HG03558 (cell line): ENCODE data around the gene SIX4.
"Not testable (repeated sequence)": the region's sequence is repeated elsewhere in the genome, so short reads cannot be mapped to it uniquely, and the experiment has no call there.

Source experiments
- ATAC-seq: cut with Tn5 transposase; IDR thresholded peaks from one replicate; pipeline ENCODE4 v1.9.1; 2021; ENCODE audit warnings: moderate number of reproducible peaks; ENCODE audit not compliant: unreplicated experiment; ENCODE audit errors: extremely low read depth

SIX4 gene

DNA sequence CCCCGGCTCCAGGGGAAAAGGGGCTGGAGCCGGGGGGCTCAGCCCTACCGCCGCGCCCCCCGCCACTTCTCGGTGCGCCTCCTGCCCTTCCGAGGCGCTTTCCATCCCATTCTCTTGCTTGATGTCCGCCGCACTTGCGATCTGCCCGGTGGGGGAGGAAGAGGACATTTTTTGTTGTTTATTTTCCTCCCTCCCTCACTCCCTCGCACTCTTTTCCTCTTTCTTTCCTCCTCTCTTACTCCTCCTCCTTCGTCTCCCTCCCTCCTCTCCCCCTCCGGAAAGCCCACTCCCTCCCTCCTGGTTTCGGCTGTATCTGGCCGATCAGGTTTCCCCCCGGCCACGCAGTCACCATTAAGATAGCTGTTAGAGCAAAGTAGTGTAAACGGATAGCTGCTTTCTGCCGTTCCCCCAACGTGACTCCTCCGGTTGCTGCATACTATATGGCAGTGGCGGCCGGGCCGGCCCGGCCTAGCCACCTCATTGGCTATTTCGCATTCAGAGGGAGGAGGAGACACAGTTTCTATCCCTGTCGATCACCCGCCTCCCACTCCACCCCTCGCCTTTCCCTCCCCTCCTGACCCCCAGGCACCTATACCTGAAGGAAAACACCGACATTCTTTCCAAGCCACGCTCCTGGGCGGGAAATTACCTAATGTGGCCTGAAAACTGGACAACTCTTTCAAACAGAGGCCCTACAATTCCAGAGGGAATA is at the start of gene SIX4:
Gene SIX4, minus strand, starts transcription at position 445 of the 712 bp plus-strand sequence. Its CDS starts 277 bp downstream, at position 168.
- ATAC-seq = no peak

DNA sequence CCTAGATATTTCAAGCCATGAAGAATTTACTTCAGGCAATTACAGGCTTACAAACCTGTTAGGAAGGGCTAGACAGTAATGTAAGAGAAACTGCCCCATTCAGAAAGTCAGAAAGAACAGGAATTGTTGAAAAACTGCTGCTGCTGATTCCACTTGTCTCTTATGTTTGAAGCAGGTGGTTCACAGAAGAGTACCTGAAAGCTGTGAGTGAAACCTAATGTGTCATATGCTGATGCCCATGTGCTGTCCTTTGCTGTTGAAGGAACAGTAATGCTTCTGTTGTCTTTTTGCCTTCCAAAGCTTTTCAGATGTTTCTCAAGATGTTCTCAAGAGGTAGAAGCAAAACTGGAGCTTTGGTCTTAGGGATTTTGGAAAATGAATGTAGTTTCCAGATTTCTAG is 49.4 kb upstream of the SIX4 start:
- ATAC-seq = peak; percentile 61

DNA sequence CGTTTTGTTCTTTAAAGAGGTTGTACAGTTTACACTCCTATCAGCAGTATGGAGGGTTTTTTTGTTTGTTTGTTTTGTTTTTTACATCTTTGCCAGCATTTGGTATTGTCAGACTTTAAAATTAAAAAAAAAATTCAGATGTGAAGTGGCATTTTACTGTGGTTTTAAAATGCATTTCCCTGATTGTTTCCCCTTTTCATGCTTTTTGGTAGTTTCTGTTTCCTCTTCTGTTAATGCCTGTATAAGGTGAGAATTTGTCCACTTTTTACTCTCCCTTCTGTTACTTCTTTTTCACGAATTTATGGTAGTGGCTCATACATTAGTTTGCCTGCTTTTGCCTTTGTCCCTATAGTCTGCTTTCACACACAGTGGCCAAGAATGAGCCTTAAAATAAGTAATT is 47.0 kb upstream of the SIX4 start:
- ATAC-seq = no peak

DNA sequence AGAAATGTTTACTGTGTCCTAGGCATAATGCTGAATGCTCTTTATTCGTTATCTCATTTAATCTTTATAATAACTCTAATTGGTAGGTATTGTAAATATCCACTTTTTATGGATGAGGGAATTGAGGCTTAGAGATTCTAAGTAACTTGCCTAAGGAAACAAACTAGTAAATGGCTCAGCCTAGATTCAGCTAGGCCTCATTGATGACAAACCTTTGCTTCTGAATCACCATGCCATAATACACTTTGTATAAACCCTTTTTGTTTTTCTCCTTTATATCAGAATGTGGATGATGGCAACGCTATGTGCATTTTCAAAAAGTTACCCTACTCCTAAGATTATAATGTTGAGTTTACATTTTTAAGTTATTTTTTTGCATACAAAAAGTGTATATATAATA is 44.5 kb upstream of the SIX4 start:
- no peak for ATAC-seq

DNA sequence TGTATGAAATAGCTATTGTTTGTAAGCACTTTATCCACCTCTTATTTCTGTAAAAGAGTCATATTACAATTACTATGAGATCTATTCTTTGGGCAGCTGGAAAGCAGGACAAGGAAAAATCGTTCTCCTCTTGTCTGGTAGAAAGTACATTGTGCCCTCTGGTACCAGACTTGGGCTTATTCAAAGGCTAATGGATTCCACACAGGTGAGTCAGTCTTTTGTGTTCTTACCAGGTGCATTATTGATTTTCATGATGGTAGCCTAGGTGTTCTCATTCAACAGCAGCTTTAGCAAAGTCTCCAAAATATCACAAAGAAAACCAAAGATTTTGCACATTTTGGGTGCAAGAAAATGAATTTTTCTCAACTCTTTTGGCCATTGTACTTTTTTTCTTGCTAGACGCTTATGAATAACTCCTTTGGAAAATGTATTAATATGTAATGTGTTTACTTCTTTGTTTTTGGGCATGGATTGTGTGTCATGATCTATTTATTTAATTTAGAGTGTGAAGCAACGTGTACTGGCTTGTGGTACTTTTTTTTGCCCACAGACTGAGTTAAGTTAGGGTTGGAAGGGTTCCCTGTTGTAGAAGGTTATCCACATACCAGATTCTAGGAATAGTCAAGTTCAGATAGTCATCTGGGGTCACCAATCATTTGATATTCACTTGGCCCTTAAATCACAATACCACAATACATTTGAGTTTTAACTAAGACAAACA is 36.7 kb upstream of the SIX4 start:
- no peak for ATAC-seq

DNA sequence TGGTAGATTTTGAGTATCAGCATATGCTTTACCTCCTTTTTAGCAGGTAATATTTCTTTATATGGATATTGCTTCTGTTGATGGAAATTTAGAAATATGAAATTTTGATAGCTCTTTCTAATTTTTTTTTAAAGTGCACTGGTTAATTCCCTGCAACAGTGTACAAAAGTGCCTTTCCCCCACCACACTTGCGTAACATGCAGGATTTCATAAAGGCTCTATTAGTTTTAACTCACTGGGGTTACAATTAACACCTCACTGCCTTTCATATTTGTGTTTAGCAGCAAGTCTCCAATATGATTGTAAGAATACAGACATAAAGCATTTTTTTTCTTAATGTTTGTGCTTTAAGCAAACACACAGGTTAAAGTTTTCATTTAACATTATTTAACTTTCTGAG is 36.1 kb upstream of the SIX4 start:
- ATAC-seq = no peak

DNA sequence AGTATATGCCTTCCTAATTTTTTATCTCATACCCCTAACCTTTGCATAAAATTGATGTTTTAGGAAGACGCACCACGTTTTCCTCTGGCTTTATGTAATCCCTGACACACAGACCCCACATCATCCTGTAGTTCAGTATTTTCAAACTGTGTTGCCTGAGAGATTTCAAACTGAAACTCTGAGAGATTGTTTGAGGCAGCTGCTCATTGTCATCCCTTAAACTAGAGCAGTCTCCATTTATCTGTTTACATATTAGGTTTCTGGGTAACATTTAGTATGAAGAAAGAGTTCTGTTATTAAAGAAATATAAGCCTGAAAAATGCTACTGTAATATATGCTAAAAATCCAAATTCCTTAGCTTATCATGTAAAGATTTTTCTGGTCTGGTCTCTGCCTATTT is 34.7 kb upstream of the SIX4 start:
- no peak for ATAC-seq

DNA sequence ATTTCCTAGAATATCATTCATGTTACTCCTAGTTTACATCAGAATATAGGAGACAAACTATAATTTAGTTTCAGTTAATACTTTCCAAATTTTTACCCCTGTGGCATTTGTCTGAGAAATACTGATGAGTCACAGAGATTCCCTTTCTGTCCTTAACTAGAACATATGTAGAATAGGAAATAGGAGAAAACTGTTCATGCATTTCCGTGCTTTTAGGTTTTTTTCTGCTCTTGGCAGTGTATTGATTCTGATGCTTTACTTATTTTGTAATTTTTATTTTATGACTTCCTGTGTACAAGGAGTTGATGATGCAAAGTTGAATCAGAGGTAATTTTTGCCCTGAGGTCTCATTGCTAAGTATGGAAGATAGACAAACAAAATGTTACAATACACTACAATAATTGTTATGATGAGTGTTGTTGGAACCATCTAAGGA is 33.4 kb upstream of the SIX4 start:
- no peak for ATAC-seq

DNA sequence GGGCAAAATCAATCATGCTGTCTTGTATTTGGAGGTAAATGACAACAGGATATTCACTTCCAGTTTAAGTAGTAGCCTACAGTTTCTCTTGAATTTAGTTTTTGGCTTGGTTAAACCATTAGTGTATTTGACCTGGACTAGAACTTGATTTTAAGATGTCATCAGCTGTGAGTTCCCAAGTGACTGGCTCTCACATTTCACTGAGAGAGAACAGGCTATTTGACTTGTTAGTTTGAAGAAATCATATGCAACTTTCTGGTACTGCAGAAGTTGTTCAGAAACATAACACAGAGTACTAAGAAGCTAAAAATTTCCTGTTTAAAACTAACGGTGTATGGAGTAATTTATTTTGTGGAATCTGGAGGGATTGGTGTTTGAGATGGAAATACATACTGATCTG is 32.7 kb upstream of the SIX4 start:
- no peak for ATAC-seq

DNA sequence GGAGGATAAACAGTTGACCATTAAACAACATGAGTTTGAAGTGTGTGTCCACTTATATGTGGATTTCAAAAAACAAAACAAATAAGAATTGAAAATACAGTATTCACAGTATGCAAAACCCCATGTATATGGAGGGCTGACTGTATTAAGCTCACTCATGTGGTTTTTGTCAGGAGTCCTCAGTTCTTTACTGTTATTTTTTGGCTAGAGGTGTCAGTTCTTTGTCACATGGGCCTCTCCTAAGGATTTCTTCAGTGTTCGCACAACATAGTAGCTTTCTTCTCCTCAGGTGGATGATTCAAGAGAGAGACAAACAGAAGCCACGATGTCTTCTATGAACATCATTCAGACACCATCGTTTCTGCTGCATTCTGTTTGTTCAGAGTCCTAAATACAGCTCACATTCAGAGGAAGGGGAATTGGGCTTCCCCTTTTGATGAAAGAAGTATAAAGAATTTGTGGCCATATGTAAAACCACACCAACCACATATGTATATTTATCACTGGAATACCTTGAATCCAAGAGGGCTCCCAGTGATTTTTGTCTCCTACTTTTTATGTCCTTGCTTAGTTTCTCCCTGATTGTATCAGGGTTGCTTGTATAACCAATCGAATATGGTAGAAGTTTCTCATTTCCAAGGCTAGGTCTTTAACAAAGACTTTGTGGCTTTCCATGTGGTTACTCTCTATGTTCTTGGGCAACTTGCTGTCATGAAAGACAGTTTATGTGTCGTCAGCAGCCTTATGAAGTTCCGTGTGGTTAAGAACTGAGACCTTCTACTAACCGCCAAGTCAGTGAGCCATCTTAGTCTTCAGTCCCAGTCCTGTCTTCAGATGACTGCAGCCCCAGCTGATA is 29.3 kb upstream of the SIX4 start:
- ATAC-seq = peak; percentile 94

DNA sequence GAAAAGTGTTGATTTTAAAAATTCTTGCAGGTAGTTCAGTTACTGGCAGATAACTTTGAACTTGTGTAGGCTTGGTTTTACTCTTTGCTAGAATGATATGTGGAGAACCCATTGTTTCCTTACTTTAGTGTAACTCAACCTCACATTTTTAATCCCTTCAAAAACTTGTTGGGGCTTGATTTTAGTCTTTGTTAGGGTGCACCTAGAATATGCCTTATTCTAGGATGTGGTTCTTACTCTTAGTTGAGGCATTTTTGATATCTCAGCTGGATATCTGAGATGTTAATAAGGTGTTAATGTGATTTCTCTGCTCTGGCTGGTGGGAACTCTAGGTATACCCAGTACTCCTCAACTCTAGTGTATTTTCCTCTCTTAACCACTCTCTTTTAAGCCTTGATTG is 20.4 kb upstream of the SIX4 start:
- no peak for ATAC-seq

DNA sequence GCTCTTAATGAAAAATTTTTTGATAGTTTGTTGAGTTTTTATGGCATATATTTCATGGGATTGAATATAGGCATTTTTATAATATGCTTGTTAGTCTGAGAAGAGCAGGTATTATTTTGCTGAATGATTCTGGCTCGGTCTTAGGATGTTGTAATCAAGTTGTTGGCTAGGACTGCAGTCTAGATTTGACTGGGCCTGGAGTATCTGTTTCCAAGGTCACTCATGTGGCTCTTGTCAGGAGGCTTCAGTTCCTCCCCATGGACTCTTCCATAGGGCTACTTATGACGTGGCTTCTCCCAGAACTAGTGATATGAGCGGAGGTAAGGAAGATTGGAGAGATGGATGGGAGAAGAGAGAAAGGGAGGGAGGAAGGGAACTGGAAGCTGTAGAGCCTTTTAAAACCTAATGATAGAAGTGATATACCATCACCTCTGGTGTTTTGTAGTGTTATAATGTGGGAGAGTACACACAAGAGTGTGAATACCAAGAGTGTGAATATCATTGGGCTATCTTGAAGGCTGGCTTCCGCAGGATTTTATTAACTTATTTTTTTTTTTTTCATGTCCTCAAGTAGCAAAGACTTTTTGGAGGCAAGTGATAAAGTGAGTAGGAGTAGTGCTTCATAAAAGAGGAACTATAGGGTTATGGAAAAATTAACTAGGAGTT is 14.8 kb upstream of the SIX4 start:
- no peak for ATAC-seq

DNA sequence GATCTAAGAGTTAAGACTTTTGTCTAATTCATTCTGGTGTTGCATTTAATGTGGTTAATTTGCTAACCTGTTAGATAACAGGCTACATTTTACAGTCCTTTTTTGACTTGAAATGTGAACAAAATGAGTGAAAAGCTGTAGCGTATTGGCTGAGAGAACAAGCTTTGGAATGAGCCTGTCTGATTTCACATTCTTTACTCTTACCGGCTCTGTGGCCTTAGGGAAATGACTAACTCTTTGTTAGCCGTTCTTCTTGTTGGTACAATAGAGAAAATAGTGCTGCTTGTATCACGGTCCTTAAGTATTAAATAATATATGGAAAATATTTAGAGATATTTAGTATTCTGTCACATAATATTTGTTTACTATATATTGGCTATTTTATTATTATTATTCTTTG is 12.3 kb upstream of the SIX4 start:
- no peak for ATAC-seq

DNA sequence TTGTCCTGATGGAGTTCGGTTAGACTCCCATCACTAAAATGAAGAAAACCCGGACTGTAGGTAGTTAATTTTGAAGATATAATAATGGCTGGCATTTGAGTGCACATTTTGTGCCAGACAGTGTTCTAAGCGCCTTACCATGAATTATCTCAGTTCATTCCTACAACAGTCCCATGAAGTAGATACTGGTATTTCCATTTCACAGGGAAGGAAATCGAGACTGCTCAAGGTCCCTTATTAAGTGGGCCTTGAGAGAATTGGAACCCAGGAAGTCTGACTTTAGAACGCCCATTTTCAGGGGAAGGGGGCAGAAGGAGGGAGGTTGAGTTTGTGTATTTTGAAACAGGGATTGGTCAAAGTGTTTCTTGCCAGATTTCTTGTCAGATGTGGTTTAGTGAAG is 11.3 kb upstream of the SIX4 start:
- ATAC-seq = no peak

DNA sequence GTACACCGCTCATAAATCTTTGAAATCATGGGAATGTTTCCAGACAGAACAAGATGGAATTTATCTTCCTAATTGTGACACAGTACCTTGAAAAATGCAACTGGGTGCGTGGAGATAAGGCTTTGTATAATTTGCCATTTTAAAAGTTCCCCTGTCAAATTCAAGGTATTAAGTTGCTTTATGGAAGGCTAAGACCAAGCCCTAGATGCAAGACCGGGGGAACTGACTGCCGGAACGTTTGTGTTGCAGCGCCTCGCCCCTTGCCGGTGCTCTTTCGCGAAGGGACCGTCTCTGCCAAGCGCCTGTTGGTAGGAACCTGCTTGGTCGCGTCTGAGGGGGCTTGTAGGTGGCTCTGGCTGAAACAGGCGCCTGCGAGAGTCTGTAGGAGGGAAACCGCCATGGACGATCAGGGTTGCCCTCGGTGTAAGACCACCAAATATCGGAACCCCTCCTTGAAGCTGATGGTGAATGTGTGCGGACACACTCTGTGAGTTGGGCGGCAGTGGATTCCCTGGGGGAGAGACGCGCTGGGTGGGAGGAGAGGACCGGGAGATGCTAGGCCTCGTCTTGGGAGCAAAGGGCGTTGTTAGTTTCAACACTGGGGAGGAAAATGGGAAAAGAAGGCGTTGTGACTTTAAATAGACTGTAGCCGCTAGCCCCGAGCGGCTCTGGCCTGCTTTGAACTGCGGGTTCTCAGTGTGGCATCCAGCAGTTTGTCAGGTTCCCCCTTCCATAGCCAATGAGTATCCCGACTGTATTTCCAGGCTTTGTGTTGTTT is 10.5 kb upstream of the SIX4 start, which contains the start of gene MNAT1:
Gene MNAT1, plus strand, starts transcription at position 297 of the 778 bp plus-strand sequence. Its CDS starts 102 bp downstream, at position 399.
- ATAC-seq = peak; percentile 65

DNA sequence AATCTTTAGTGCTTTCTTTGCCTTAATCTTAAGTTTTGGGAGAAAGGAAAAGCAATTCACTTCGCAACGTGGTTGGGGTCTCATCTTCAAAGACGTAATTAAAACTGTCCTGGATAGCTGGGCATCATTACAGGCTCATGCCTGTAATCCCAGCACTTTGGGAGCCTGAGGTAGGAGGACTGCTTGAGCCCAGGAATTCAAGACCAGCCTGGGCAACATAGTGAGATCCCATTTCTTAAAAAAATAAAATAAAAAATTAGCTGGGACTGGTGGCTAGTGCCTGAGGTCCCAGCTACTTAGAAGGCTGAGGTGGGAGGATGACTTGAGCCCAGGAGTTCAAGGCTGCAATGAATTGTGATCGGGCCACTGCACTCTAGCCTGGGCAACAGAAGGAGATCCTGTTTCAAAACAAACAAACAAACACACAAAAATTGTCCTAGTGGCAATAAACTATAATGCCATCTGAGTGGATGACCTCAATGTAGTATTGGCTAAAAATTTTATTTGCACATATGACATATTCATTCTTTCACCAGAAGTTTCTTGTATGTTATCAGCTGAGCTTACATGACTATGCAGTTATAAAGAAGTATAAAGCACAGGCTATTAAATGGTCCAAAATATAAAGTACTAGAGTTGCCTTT is 8.8 kb upstream of the SIX4 start:
- no peak for ATAC-seq

DNA sequence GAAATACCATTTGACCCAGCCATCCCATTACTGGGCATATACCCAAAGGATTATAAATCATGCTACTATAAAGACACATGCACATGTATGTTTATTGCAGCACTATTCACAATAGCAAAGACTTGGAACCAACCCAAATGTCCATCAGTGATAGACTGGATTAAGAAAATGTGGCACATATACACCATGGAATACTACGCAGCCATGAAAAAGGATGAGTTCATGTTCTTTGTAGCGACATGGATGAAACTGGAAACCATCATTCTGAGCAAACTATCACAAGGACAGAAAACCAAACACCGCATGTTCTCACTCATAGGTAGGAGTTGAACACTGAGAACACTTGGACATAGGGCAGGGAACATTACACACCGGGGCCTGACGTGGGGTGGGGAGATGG is 7.1 kb upstream of the SIX4 start:
- ATAC-seq = not testable (repeated sequence)

DNA sequence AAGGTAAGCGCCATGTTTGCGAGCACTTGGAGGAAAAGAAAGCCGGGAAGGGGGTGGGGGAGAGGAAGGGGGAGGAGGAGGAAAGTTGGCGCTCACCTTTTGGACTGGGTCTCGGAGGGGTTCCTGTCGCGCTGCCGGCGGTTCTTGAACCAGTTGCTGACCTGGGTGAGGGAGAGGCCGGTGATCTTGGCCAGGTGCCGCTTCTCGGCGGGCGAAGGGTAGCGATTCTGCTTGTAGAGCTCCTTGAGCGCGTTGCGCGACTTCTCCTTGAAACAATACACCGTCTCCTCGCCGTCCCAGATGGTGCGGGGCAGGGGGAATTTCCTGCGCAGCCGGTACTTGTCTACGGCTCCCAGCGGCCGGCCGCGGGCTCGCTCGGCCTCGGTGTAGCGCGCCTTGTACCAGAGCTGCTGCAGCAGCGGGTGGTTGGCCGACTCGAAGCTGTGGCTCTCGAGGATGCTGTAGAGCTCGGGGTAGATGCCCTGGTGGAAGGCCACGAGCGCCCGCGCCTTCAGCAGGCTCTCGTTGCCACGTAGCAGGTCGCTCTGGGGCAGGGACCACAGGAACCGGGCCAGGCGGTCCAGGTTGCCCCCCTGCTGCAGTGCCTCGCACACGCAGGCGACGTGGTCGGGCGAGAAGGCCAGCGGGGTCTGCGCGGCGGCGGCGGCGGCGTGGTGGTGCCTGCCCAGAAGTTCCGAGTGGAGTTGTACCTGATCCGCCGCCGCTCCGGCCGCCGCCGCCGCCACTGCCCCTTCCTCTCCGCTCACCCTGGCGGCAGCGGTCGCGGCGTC is 840 bp downstream of the SIX4 start:
- ATAC-seq = no peak
